Peyer's patch (tissue), 4 donors: ENCODE measurements around the gene CPSF7. TPM values are rescaled to one million over a fixed set of nuclear protein-coding genes. Genes with fewer than 3 reads are reported as not detected.

ENCODE experiments used
- DNase-seq, 3 donors: peaks; one replicate each; pipeline ENCODE4 v3.0.0-alpha.2; 2017 to 2019
- H3K27ac ChIP-seq, 4 donors: fragments of 200-600 bp; sonication (generic); one replicate each; pipeline ENCODE4 v1.5.1; 2016 to 2019
- H3K27me3 ChIP-seq, 2 donors: fragments of 200-600 bp; sonication (generic); one replicate each; pipeline ENCODE4 v1.5.1; 2019
- H3K36me3 ChIP-seq, 3 donors: fragments of 200-600 bp; sonication (generic); one replicate each; pipeline ENCODE4 v1.5.1; 2016 to 2019
- H3K4me1 ChIP-seq, 4 donors: fragments of 200-600 bp; sonication (generic); one replicate each; pipeline ENCODE4 v1.5.1; 2016 to 2019
- H3K4me3 ChIP-seq, 4 donors: fragments of 200-600 bp; sonication (generic); 1 replicate in 3 of 4; 2 replicates in 1 of 4; pipeline ENCODE4 v1.5.1; 2016 to 2019; ENCODE audit warnings: mild to moderate bottlenecking in 1 of 4
- H3K9me3 ChIP-seq, 4 donors: fragments of 200-600 bp; sonication (generic); one replicate each; pipeline ENCODE4 v1.5.1; 2016 to 2019; ENCODE audit warnings: mild to moderate bottlenecking in 1 of 4
- POLR2A ChIP-seq, 2 donors: fragments of 450-650 bp; IDR thresholded peaks; one replicate each; pipeline ENCODE4 v1.5.1; 2017; ENCODE audit warnings: antibody characterized with exemption in 2 of 2, mild to moderate bottlenecking in 2 of 2, moderate library complexity in 2 of 2
- total RNA-seq, 4 donors: library from RNA; depleted of rRNA; stranded (reverse); fragments of >200 nt; gene quantifications; one replicate each; pipeline ENCODE4 v1.1.0, GENCODE V29; 2016
- TF ChIP-seq, protein P1 (sequence below), 6 experiments: fragments of 450-650 bp in 4 of 6; fragments of 200-600 bp in 2 of 6; sonication (generic) in 1 of 6; IDR thresholded peaks; one replicate each; pipeline ENCODE4 v1.5.1; 2017 to 2019; ENCODE audit warnings: antibody characterized with exemption in 6 of 6, mild to moderate bottlenecking in 3 of 6, moderate library complexity in 1 of 6

The CPSF7 gene
- total RNA-seq, 4 donors from 2014 or later: 45.9 to 125 (median 79.9) TPM

DNA sequence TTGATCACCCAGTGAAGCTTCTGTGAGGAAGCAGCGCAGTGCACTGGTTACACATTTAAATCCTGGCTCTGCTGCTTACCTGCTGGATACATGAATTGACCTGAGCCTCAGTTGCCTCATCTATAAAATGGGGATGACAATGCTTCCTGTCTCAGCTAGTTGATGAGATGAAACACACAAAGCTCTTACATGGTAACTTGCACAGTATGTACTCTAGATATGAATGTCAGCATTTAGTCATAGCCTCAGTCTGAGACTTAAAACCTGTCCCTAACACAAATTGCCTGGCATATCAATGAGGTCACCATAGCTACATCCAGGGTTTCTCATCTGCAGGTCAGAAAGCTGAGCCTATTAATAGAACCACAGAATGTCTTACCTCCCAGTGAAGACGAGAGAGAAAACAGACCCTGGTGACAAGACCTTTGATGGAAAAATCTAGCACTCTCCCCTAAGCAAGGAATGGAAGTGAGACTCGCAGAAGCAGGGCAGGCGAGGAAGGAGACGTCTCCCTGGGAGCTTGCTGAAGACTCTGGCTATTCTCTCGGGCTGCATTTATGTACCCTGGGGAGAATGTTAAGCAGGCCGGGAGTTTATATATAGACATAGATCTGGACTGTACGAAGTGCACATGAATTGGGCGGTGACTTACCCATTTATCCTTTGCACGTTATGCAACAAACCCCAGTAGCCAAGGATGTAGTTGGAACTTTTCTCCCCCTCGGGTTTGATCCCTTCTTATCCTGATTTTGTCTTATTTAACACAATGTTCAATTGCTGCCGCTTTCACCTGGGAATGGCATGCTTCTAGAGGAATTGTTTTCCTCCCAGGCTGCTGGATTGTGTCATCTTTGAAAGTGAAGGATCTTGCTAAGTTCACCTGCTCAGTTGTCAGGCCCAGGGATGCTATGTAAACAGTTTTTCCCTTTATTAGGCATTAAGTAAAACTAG lies 18.1 kb upstream of the CPSF7 start:
- no peak overlapping the region for H3K4me3 ChIP-seq
- TF ChIP-seq, protein P1, sequence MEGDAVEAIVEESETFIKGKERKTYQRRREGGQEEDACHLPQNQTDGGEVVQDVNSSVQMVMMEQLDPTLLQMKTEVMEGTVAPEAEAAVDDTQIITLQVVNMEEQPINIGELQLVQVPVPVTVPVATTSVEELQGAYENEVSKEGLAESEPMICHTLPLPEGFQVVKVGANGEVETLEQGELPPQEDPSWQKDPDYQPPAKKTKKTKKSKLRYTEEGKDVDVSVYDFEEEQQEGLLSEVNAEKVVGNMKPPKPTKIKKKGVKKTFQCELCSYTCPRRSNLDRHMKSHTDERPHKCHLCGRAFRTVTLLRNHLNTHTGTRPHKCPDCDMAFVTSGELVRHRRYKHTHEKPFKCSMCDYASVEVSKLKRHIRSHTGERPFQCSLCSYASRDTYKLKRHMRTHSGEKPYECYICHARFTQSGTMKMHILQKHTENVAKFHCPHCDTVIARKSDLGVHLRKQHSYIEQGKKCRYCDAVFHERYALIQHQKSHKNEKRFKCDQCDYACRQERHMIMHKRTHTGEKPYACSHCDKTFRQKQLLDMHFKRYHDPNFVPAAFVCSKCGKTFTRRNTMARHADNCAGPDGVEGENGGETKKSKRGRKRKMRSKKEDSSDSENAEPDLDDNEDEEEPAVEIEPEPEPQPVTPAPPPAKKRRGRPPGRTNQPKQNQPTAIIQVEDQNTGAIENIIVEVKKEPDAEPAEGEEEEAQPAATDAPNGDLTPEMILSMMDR (IDR thresholded peaks at IDR 0.05): no peak
- no peak for TF ChIP-seq POLR2A (IDR thresholded peaks at IDR 0.05)
- peaks cover 0 to 70% (median 0%) of the 10 kb centered on the region in 3 donors for H3K36me3 ChIP-seq
- peak overlapping the region in 1 of 4 donors; percentile 58 for H3K27ac ChIP-seq
- no peaks in the 10 kb centered on the region for H3K27me3 ChIP-seq
- H3K4me1 ChIP-seq: no peaks in the 10 kb centered on the region
- no peaks in the 10 kb centered on the region for H3K9me3 ChIP-seq
- no peak for DNase-seq

DNA sequence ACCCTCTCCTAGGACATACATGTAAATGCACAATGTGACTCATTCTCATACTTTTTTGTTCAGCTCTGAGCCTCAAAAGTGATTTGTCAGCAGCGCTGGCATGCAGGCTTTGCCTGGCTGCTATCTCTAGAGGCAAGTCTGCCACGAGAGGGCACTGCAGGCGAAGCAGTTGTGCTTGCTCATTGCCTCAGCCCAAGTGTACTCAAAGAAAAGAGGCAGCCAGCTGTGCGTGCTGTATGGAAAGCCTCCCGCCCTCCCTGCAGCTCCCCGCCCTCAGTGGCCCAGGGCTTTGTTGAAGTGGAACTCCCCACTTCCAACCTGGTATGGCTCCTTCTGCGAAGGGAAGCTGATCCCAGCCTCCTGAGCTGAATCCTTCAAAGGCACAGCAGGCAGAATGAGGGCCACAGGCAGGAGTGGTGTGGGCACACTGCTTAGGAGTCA lies 16.5 kb upstream of the CPSF7 start:
- peak; percentile 69 to 90 (median 89) for DNase-seq
- Histone ChIP-seq H3K36me3 (peaks cover 0 to 75% (median 0%) of the 10 kb centered on the region in 3 donors), H3K9me3 (no peaks in the 10 kb centered on the region), H3K27me3 (no peaks in the 10 kb centered on the region), H3K4me3 (no peak overlapping the region), H3K27ac (no peak overlapping the region), H3K4me1 (no peaks in the 10 kb centered on the region)
- no peak for TF ChIP-seq POLR2A (IDR thresholded peaks at IDR 0.05)
- TF ChIP-seq, protein P1 (IDR thresholded peaks at IDR 0.05): peak in 4 of 6 experiments; percentile 76 to 84 (median 80)

DNA sequence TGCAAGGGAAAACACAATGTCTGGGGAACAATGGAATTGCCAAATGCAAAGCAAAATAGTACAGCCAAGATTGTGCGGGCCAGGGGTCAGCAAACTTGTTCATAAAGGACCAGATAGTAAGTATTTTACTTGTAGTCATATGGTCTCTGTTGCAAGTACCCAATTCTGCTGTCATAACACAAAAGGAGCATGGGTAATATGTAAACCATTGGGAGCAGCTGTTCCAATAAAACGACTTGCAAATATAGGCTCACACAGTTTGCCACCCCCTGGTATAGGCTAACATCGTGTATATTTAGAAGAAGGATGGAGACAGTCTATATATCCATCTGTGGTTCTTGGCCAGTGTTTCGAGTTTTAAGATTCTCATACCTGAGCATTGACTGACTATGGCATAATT lies 15.7 kb upstream of the CPSF7 start:
- no peaks in the 10 kb centered on the region for H3K4me1 ChIP-seq
- no peaks in the 10 kb centered on the region for H3K9me3 ChIP-seq
- H3K4me3 ChIP-seq: no peak overlapping the region
- DNase-seq: no peak
- no peak for TF ChIP-seq POLR2A (IDR thresholded peaks at IDR 0.05)
- TF ChIP-seq, protein P1 (IDR thresholded peaks at IDR 0.05): no peak
- peaks cover 0 to 78% (median 0%) of the 10 kb centered on the region in 3 donors for H3K36me3 ChIP-seq
- H3K27ac ChIP-seq: no peak overlapping the region
- no peaks in the 10 kb centered on the region for H3K27me3 ChIP-seq

DNA sequence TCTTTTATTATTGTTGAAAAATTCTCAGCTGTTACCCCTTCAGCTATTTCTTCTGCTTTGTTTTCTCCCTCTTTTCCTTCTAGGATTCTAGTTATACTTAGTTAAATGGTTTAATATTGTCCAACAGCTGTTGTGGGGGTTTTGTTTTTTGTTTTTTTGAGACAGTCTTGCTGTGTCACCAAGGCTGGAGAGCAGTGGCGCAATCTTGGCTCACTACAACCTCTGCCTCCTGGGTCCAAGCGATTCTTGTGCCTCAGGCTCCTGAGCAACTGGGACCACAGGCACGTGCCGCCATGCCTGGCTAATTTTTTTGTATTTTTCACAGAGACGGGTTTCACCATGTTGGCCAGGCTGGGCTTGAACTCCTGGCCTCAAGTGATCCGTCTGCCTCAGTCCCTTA lies 12.8 kb upstream of the CPSF7 start:
- no peaks in the 10 kb centered on the region for H3K27me3 ChIP-seq
- H3K4me3 ChIP-seq: no peak overlapping the region
- no peaks in the 10 kb centered on the region for H3K9me3 ChIP-seq
- TF ChIP-seq, protein P1 (IDR thresholded peaks at IDR 0.05): no peak
- H3K36me3 ChIP-seq: peaks cover 0 to 84% (median 0%) of the 10 kb centered on the region in 3 donors
- no peaks in the 10 kb centered on the region for H3K4me1 ChIP-seq
- no peak for DNase-seq
- H3K27ac ChIP-seq: no peak overlapping the region

DNA sequence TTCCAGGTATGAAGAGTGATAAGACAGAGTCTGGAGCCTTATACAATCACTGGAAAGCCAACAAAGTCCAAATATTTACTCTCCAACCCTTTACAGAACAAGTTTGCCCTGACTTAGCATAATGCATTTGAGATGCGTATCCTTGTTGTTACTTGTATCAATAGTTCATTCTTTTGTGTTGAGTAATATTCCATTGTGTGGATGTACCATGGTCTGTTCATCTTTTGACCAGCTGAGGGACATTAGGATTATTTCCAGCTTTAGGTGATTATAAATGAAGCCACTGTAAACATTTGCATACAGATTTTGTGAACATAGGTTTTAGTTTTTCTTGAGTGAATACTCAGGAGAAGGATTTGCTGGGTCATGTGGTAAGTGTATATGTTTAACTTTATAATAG lies 9.8 kb upstream of the CPSF7 start:
- no peak for DNase-seq
- Histone ChIP-seq H3K27ac (no peak overlapping the region), H3K9me3 (no peaks in the 10 kb centered on the region), H3K27me3 (no peaks in the 10 kb centered on the region), H3K4me3 (no peak overlapping the region), H3K4me1 (peaks cover 0 to 6% (median 2%) of the 10 kb centered on the region in 4 donors), H3K36me3 (peaks cover 0 to 63% (median 0%) of the 10 kb centered on the region in 3 donors)
- TF ChIP-seq, protein P1 (IDR thresholded peaks at IDR 0.05): no peak
- no peak for TF ChIP-seq POLR2A (IDR thresholded peaks at IDR 0.05)
